ENCODE measurements around the gene PRSS33. TPM values are rescaled to one million over a fixed set of nuclear protein-coding genes. Genes with fewer than 3 reads are reported as not detected.

PRSS33 gene
- total and polyA plus RNA-seq, 9 of the 15 experiments (the other 6 are each of a cell fraction or from before 2014, with no cell fraction given) = not detected

- TF ChIP-seq, protein P1, sequence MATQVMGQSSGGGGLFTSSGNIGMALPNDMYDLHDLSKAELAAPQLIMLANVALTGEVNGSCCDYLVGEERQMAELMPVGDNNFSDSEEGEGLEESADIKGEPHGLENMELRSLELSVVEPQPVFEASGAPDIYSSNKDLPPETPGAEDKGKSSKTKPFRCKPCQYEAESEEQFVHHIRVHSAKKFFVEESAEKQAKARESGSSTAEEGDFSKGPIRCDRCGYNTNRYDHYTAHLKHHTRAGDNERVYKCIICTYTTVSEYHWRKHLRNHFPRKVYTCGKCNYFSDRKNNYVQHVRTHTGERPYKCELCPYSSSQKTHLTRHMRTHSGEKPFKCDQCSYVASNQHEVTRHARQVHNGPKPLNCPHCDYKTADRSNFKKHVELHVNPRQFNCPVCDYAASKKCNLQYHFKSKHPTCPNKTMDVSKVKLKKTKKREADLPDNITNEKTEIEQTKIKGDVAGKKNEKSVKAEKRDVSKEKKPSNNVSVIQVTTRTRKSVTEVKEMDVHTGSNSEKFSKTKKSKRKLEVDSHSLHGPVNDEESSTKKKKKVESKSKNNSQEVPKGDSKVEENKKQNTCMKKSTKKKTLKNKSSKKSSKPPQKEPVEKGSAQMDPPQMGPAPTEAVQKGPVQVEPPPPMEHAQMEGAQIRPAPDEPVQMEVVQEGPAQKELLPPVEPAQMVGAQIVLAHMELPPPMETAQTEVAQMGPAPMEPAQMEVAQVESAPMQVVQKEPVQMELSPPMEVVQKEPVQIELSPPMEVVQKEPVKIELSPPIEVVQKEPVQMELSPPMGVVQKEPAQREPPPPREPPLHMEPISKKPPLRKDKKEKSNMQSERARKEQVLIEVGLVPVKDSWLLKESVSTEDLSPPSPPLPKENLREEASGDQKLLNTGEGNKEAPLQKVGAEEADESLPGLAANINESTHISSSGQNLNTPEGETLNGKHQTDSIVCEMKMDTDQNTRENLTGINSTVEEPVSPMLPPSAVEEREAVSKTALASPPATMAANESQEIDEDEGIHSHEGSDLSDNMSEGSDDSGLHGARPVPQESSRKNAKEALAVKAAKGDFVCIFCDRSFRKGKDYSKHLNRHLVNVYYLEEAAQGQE (IDR thresholded peaks at IDR 0.05; ENCODE audit: borderline replicate concordance) = no peak
- TF ChIP-seq, protein P1 (CRISPR knock-in tag; IDR thresholded peaks at IDR 0.05; ENCODE audit: low read depth) = peak; percentile 71; the same call in 1 of the 2 replicates
- TF ChIP-seq ZNF197 (CRISPR knock-in tag; IDR thresholded peaks at IDR 0.05; ENCODE audit: low read depth) (peak; percentile 33; the same call in 1 of the 2 replicates), BRF2 (IDR thresholded peaks at IDR 0.05; ENCODE audit: borderline replicate concordance, insufficient read depth, insufficient read length) (no peak), MCM5 (IDR thresholded peaks at IDR 0.05; ENCODE audit: low read depth) (no peak), ZNF764 (CRISPR knock-in tag; IDR thresholded peaks at IDR 0.05; ENCODE audit: low read depth) (no peak), SIRT6 (IDR thresholded peaks at IDR 0.05; ENCODE audit: low read depth, low read length) (no peak), SIN3B (IDR thresholded peaks at IDR 0.05; ENCODE audit: low read depth) (peak; percentile 77), CEBPB (tag; IDR thresholded peaks at IDR 0.05) (no peak), FOXA3 (CRISPR knock-in tag; conservative IDR thresholded peaks at IDR 0.05 in 1 of 2, IDR thresholded peaks at IDR 0.05 in 1 of 2) (0 out of 4 replicates have a peak, but pooled peaks of 1 of the 2 experiments have one; percentile 12), SMARCC2 (IDR thresholded peaks at IDR 0.05; ENCODE audit: low read depth) (no peak), NR0B1 (IDR thresholded peaks at IDR 0.05; ENCODE audit: partially characterized antibody) (no peak), CEBPG (CRISPR knock-in tag; IDR thresholded peaks at IDR 0.05) (no peak; the same call in 1 of the 2 replicates), CEBPG (tag; conservative IDR thresholded peaks at IDR 0.05 in 1 of 2, IDR thresholded peaks at IDR 0.05 in 1 of 2) (no peak), CREM (IDR thresholded peaks at IDR 0.05; ENCODE audit: low read depth) (peak; percentile 90), SMARCB1 (IDR thresholded peaks at IDR 0.05; ENCODE audit: insufficient read length, low read depth) (no peak), HNRNPUL1 (IDR thresholded peaks at IDR 0.05; ENCODE audit: low read length) (no peak), TRIM24 (IDR thresholded peaks at IDR 0.05) (no peak; a peak in 2 of 4 replicates), POLR2A (conservative IDR thresholded peaks at IDR 0.05) (peak; percentile 94)
These were observed 35.1 kb downstream of the PRSS33 start, which contains the start of gene SRRM2 (continued) for GRCh38 chr16:2752035-2752849.

All from K562 (cell line).